IPS-18c (cell line): ENCODE measurements around the gene NUCB2.
A peak's percentile ranks its signal among the peaks of the same experiment; 100 is the strongest.

Experiments
- H3K4me3 ChIP-seq: 2 replicates; pipeline ENCODE4 v1.7.0; 2013; ENCODE audit warnings: low read depth, mild to moderate bottlenecking, low read length, moderate library complexity; ENCODE audit not compliant: insufficient read depth
- H3K9me3 ChIP-seq: one replicate; pipeline ENCODE4 v1.6.1; 2013; ENCODE audit warnings: mild to moderate bottlenecking, low read length, moderate library complexity; ENCODE audit not compliant: control insufficient read depth, insufficient read depth

NUCB2 gene

DNA sequence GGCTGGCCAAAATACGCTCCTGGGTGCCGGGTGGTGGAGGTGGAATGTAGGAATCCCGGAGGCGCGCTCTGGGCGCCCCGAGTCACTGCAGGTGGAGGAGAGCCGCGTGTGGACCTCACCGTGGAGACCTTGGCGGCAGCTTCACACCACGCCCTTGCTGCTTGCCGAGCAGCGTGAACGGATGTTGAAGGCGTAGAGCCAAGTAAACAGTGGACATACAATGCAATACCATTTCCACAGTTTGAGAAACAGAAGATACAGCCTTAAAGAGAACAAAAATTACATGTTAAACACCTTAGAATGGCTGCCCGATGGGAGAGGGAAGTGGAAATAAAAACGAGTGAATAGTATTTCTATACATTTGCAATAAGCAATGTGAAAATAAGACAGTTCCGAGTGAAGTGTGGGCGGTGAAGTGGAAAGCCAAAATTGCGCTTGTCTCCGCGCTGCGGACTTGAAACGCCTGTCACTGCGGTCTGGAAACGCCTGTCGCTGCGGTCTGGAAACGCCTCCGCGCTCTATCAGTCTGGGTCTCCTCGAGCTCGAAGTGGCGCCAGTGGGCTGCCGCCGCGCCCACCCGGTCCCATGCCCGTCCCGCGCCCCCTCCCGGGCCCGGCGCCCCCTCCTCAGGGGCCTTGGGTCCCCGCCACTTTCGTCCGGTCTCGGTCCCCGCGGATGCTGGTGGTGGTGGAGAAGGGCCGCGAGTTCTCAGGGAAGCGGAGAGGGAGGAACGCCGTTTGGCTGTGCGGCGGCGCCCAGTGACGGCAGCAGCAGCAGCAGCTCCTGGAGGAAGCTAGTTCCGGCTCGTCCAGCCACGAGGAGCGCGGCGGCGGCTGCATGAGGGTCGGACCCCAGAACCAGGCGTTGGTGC, 76.6 kb downstream of the NUCB2 start:
- Histone ChIP-seq H3K4me3 (peak overlapping the region; percentile 68), H3K9me3 (no peaks in the 10 kb centered on the region)

GRCh38 chr11:17353821-17354600, 77.5 kb downstream of the NUCB2 start:
- H3K4me3 ChIP-seq = peak overlapping the region; percentile 68; the same call in 1 of the 2 replicates

GRCh38 chr11:17354601-17354991, 78.1 kb downstream of the NUCB2 start:
- Histone ChIP-seq H3K4me3 (no peak overlapping the region), H3K9me3 (no peaks in the 10 kb centered on the region)

More at GRCh38 chr11:17353821-17354600, 77.5 kb downstream of the NUCB2 start:
- no peaks in the 10 kb centered on the region for H3K9me3 ChIP-seq

GRCh38 chr11:17366495-17366894, 90.0 kb downstream of the NUCB2 start:
- Histone ChIP-seq H3K9me3 (peaks cover 2% of the 10 kb centered on the region), H3K4me3 (no peak overlapping the region)

- H3K9me3 ChIP-seq = peaks cover 7% of the 10 kb centered on the region
- no peak overlapping the region for H3K4me3 ChIP-seq
These were observed 92.0 kb downstream of the NUCB2 start for GRCh38 chr11:17368551-17368950.

- H3K4me3 ChIP-seq = no peak overlapping the region
- peaks cover 6% of the 10 kb centered on the region for H3K9me3 ChIP-seq
These were observed 92.6 kb downstream of the NUCB2 start for GRCh38 chr11:17369094-17369493.

DNA sequence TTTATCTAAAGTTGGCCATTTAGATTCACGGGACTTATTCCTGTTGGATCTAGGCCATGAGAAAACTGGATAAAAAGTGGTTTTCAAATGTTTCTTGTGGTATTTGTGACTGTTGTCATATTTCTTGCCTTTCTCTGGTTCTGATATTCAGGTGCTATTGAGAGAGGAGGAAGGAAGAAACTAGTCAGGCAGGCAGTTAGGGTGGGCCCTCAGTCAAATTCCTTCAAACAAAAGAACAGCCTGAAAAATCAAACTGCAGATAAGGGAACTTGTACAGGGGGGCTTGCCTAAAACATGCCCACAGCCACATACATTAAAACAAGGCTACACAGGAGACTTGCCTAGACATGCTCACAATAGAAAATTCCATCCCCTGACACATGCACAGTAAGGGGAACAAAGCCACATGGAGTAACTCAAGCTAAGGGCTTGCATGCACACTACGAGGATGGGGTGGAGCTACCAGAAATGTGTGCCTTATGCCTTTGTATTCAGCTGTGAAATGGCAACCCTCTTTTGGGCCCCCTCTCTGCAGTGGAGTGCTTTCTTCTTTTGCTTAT, 93.2 kb downstream of the NUCB2 start:
- Histone ChIP-seq H3K4me3 (no peak overlapping the region), H3K9me3 (peaks cover 6% of the 10 kb centered on the region)

DNA sequence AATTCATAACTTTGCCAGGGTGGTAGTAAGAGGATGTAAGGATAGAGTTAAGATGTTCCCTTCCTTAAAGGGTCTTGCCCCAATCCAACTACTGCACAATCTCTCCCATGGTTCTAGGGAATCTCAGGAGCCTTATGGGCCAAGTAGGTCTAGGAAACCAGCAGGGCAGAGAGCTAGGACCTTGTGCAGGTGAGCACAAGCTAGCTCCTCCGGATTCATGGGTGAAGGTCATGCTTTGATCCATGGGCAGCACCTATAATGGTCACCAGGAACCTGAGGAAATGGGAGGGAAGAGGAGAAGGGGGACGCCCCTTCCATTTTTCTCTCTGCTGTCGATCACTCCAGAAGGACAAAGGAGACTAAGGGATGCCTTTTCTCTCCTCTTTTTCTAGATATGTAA, 95.1 kb downstream of the NUCB2 start:
- Histone ChIP-seq H3K9me3 (peaks cover 6% of the 10 kb centered on the region), H3K4me3 (no peak overlapping the region)

GRCh38 chr11:17375547-17375946, 99.0 kb downstream of the NUCB2 start:
- peaks cover 6% of the 10 kb centered on the region for H3K9me3 ChIP-seq
- no peak overlapping the region for H3K4me3 ChIP-seq

GRCh38 chr11:17376493-17376892, 100.0 kb downstream of the NUCB2 start:
- H3K4me3 ChIP-seq = no peak overlapping the region
- H3K9me3 ChIP-seq = peaks cover 6% of the 10 kb centered on the region

- H3K4me3 ChIP-seq = no peak overlapping the region
- no peaks in the 10 kb centered on the region for H3K9me3 ChIP-seq
These were observed 102.1 kb downstream of the NUCB2 start for GRCh38 chr11:17378655-17379054.

DNA sequence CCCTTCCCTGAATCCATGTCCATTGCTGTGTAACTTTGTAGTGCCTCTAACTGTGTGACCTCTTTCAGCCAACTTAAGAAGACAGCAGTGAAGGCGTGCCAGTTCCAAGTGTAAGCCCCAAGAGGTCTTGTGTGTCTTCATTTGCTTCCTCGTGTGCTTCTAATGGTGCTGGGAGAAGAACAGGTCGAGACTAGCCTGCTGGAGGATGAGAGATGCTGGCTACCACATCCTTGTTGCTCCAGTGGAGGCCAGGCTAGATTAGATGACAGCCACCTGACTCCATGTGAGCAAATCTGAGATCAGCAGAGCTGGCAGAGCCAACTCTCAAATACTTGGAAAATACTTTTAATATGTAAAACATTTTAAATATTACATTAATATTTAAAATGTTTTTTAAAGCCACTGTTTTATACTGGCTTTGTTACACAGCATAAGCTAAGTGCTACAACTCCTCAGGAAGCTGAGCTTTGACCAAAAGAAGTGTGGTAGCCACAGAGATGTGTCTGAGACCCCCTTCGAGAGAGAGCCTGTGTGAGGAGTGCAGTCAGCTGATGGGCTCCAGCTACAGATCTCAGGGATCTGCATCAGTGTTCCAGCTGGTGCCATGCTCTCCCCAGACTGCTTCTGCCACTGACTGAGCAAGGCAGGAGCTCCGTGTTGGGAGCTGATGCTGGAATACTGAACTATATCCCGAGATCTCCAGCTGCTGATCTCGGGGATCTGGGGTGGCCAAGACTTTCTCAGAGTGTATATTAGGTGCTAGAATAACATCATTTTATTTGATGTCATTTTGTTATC, 103.0 kb downstream of the NUCB2 start:
- H3K9me3 ChIP-seq = no peaks in the 10 kb centered on the region
- no peak overlapping the region for H3K4me3 ChIP-seq

GRCh38 chr11:17381156-17381555, 104.6 kb downstream of the NUCB2 start:
- no peaks in the 10 kb centered on the region for H3K9me3 ChIP-seq
- H3K4me3 ChIP-seq = no peak overlapping the region
